ENCODE measurements around the gene DHRS9.
A peak's percentile ranks its signal among the peaks of the same experiment; 100 is the strongest.

The DHRS9 gene

DNA sequence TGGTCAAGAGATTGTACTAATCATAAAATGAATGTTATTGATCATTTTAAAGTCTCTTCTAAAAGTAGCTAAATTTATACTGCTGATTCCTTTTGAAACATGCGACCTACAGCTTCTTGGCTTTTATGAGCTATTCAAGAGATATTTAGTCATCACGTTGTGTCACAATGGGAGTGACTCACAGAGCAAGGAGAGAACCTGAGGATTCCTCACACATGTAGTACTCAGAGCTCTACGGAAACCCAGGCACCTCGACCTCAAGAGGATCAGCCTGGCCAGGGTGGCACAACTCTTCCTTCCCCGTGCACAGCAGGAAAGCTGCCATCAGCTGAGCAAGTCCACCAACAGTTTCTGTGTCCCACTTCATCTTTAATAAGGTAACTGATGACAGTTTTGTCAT, at the start of gene DHRS9:
TSS of gene DHRS9 (plus strand) at position 223 of the 400 bp plus-strand sequence. CDS start 12,019 bp downstream, outside the sequence.
- H3K4me3 ChIP-seq (ENCODE audit: low read depth, low read length): no peak within 1 kb of the TSS
- TF ChIP-seq CTCF (IDR thresholded peaks at IDR 0.05; ENCODE audit: low read depth, low read length, missing control alignments): no peak
- peak; percentile 87 for DNase-seq
- H3K27me3 ChIP-seq (replicated peaks): no peaks in the 10 kb centered on the region
- H3K27ac ChIP-seq: no peak within 1 kb of the TSS
- in situ Hi-C loops (cut with HindIII; ENCODE audit: low pct_ligation_motif_present, low sequenced_read_pairs): no loop called here
- no peaks in the 10 kb centered on the region for H3K36me3 ChIP-seq (replicated peaks)

DNA sequence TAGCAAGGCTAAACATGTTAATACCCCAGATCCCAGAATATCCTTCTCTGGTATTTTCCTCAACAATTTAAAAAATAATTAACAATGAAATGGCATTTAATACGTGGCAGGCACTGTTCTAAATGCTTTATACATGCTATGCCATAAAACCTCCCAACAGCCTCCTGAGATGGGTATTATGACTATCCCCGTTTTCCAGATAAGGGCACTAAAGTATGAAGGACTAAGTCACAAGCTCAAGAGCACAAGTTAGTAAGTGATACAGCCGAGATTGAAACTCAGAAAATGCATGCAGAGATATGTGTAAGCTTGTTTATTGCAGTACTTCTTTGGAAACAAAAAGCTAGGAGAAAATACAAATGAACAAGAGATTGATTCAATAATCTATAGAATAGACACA, 46.2 kb upstream of the DHRS9 start:
- TF ChIP-seq CTCF (IDR thresholded peaks at IDR 0.05; ENCODE audit: low read depth, low read length, missing control alignments): no peak
- no peaks in the 10 kb centered on the region for H3K36me3 ChIP-seq (replicated peaks)
- no peak overlapping the region for H3K4me3 ChIP-seq (ENCODE audit: low read depth, low read length)
- in situ Hi-C loops (cut with HindIII; ENCODE audit: low pct_ligation_motif_present, low sequenced_read_pairs): no loop called here
- DNase-seq: no peak
- no peak overlapping the region for H3K27ac ChIP-seq
- no peaks in the 10 kb centered on the region for H3K27me3 ChIP-seq (replicated peaks)

DNA sequence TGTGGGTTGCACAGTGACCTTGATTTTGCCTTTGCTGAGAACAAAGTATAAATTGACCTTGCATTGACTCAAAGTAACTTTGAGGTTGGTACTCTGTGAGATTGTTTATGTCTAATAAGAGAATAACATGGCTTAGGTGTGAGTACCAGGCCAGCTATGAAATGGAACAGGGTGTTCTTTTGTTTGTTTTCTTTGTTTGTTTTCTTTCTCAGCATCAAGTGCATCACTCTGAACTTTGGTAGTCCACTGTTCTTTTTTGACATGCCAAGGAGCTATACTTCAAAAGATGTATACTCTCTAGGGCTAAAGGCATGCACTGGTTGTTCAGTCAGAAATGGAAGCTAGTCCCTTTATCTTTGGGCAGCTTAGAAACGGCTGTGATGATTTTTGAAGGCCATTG, 43.3 kb upstream of the DHRS9 start:
- in situ Hi-C loops (cut with HindIII; ENCODE audit: low pct_ligation_motif_present, low sequenced_read_pairs): no loop called here
- Histone ChIP-seq H3K4me3 (ENCODE audit: low read depth, low read length) (no peak overlapping the region), H3K27ac (no peak overlapping the region), H3K36me3 (replicated peaks) (no peaks in the 10 kb centered on the region), H3K27me3 (replicated peaks) (no peaks in the 10 kb centered on the region)
- DNase-seq: no peak
- TF ChIP-seq CTCF (IDR thresholded peaks at IDR 0.05; ENCODE audit: low read depth, low read length, missing control alignments): no peak

DNA sequence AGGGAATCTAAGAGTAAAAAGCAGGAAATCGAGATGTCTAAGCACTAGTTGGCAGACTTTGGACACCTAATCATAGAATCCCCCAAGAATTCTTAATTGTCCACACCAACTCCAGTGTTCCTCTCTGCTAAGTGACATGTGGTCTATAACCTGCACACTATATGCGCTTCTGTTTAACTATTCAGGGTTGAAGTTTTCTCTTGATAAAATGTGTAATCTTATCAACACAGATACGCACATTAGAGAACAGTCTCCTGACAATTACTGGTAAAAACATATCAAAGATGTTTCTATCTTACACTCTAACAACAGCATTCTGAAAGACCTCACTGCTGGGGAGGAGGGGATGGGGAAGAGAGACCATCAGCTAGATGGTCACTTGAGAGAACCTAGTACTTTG, 42.1 kb upstream of the DHRS9 start:
- Histone ChIP-seq H3K27ac (no peak overlapping the region), H3K36me3 (replicated peaks) (no peaks in the 10 kb centered on the region), H3K27me3 (replicated peaks) (no peaks in the 10 kb centered on the region), H3K4me3 (ENCODE audit: low read depth, low read length) (no peak overlapping the region)
- in situ Hi-C loops (cut with HindIII; ENCODE audit: low pct_ligation_motif_present, low sequenced_read_pairs): no loop called here
- no peak for TF ChIP-seq CTCF (IDR thresholded peaks at IDR 0.05; ENCODE audit: low read depth, low read length, missing control alignments)
- no peak for DNase-seq

DNA sequence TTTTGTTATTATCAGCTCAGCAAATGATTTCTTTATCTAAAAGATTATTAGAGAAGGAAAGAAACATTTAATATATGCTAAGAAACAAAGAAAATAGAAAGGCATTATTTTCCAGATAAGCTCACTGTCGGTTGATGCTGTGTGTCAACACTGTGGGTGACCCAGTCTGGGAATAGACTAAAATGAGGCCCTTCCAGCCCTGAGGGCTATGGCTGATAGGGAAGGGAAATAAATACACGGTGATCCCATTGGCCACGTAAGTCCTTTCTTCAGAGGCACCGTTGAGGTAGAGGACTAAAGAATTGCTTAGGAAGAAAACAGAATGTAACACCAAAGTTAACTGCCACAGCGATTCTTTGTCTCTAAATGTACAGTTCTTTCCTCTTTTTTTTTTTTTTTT, 40.0 kb upstream of the DHRS9 start:
- Histone ChIP-seq H3K27me3 (replicated peaks) (no peaks in the 10 kb centered on the region), H3K36me3 (replicated peaks) (no peaks in the 10 kb centered on the region), H3K27ac (no peak overlapping the region), H3K4me3 (ENCODE audit: low read depth, low read length) (no peak overlapping the region)
- no peak for DNase-seq
- in situ Hi-C loops (cut with HindIII; ENCODE audit: low pct_ligation_motif_present, low sequenced_read_pairs): no loop called here
- no peak for TF ChIP-seq CTCF (IDR thresholded peaks at IDR 0.05; ENCODE audit: low read depth, low read length, missing control alignments)

DNA sequence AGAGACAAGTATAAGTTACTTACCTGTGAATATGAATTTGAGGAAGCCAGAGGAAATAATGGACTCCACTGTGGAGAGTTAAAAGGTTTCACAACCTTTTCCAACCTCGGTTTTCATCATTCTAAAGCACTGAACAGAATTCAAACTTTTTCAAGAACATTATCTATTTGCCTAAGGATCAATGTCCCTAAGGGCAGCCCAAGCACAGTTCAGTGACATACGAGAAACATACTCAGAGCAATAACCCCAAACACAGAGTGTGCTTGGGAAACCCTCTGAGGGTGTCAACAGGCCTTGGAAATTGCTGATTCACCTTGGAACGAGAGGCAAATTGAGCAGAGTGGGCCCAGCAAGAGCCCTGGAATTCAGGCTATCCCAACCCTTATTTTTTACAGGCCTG, 38.2 kb upstream of the DHRS9 start, which contains the start of gene ABCB11:
TSS of gene ABCB11 (minus strand) at position 123 of the 400 bp plus-strand sequence. CDS start 13,199 bp downstream, outside the sequence.
- no peak within 1 kb of the TSS for H3K27ac ChIP-seq
- H3K27me3 ChIP-seq (replicated peaks): no peaks in the 10 kb centered on the region
- H3K4me3 ChIP-seq (ENCODE audit: low read depth, low read length): no peak within 1 kb of the TSS
- TF ChIP-seq CTCF (IDR thresholded peaks at IDR 0.05; ENCODE audit: low read depth, low read length, missing control alignments): no peak
- in situ Hi-C loops (cut with HindIII; ENCODE audit: low pct_ligation_motif_present, low sequenced_read_pairs): no loop called here
- no peaks in the 10 kb centered on the region for H3K36me3 ChIP-seq (replicated peaks)
- no peak for DNase-seq
